ENCODE results near the gene GDPD3. TPM values are rescaled to one million over a fixed set of nuclear protein-coding genes. Genes with fewer than 3 reads are reported as not detected.

GDPD3 gene
- total RNA-seq, 2 donors from 2014 or later, result 1.7 TPM; not detected in 1

GRCh38 chr16:30078744-30079143 is 34.6 kb downstream of the GDPD3 start:
- no peak overlapping the region for H3K27ac ChIP-seq
- H3K36me3 ChIP-seq, result peaks cover 44% of the 10 kb centered on the region
- H3K4me1 ChIP-seq, result peaks cover 0 to 36% of the 10 kb centered on the region in 2 donors

GRCh38 chr16:30077656-30078055 is 35.7 kb downstream of the GDPD3 start:
- H3K27me3 ChIP-seq, result no peaks in the 10 kb centered on the region
- no peak overlapping the region for H3K4me3 ChIP-seq
- no peaks in the 10 kb centered on the region for H3K9me3 ChIP-seq
- H3K36me3 ChIP-seq, result peaks cover 39% of the 10 kb centered on the region
- H3K27ac ChIP-seq, result no peak overlapping the region
- H3K4me1 ChIP-seq, result peaks cover 0 to 36% of the 10 kb centered on the region in 2 donors
- TF ChIP-seq, protein P1, sequence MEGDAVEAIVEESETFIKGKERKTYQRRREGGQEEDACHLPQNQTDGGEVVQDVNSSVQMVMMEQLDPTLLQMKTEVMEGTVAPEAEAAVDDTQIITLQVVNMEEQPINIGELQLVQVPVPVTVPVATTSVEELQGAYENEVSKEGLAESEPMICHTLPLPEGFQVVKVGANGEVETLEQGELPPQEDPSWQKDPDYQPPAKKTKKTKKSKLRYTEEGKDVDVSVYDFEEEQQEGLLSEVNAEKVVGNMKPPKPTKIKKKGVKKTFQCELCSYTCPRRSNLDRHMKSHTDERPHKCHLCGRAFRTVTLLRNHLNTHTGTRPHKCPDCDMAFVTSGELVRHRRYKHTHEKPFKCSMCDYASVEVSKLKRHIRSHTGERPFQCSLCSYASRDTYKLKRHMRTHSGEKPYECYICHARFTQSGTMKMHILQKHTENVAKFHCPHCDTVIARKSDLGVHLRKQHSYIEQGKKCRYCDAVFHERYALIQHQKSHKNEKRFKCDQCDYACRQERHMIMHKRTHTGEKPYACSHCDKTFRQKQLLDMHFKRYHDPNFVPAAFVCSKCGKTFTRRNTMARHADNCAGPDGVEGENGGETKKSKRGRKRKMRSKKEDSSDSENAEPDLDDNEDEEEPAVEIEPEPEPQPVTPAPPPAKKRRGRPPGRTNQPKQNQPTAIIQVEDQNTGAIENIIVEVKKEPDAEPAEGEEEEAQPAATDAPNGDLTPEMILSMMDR (IDR thresholded peaks at IDR 0.05), result no peak
- no peak for DNase-seq (ENCODE audit: low spot score)

More at GRCh38 chr16:30078744-30079143, 34.6 kb downstream of the GDPD3 start:
- Histone ChIP-seq H3K4me3 (no peak overlapping the region), H3K27me3 (no peaks in the 10 kb centered on the region), H3K9me3 (no peaks in the 10 kb centered on the region)
- no peak for DNase-seq (ENCODE audit: low spot score)
- TF ChIP-seq, protein P1 (IDR thresholded peaks at IDR 0.05), result no peak

GRCh38 chr16:30076276-30076791 is 37.0 kb downstream of the GDPD3 start:
- TF ChIP-seq, protein P1 (IDR thresholded peaks at IDR 0.05), result no peak
- Histone ChIP-seq H3K27me3 (no peaks in the 10 kb centered on the region), H3K27ac (peak overlapping the region; percentile 92 to 93), H3K36me3 (peaks cover 40% of the 10 kb centered on the region), H3K4me1 (peaks cover 0 to 36% of the 10 kb centered on the region in 2 donors), H3K4me3 (peak overlapping the region; percentile 96 to 97), H3K9me3 (no peaks in the 10 kb centered on the region)
- no peak for DNase-seq (ENCODE audit: low spot score)

GRCh38 chr16:30075503-30076275 is 37.6 kb downstream of the GDPD3 start, which contains the start of gene PPP4C:
Gene PPP4C (plus strand): TSS chr16:30075994. CDS start chr16:30076378, 384 bp downstream.
- Histone ChIP-seq H3K27ac (peak within 1 kb of the TSS; percentile 92 to 93), H3K9me3 (no peaks in the 10 kb centered on the region), H3K27me3 (no peaks in the 10 kb centered on the region), H3K4me3 (peak within 1 kb of the TSS; percentile 96 to 97), H3K36me3 (peaks cover 40% of the 10 kb centered on the region), H3K4me1 (peaks cover 0 to 43% of the 10 kb centered on the region in 2 donors)
- peak; percentile 92 for DNase-seq (ENCODE audit: low spot score)
- TF ChIP-seq, protein P1 (IDR thresholded peaks at IDR 0.05), result peak in 1 of 2 donors; percentile 4

- no peaks in the 10 kb centered on the region for H3K9me3 ChIP-seq
- H3K27me3 ChIP-seq, result no peaks in the 10 kb centered on the region
- peaks cover 0 to 58% of the 10 kb centered on the region in 2 donors for H3K4me1 ChIP-seq
- TF ChIP-seq, protein P1 (IDR thresholded peaks at IDR 0.05), result no peak
- peaks cover 71% of the 10 kb centered on the region for H3K36me3 ChIP-seq
- peak overlapping the region; percentile 71 to 96 for H3K27ac ChIP-seq
- no peak overlapping the region for H3K4me3 ChIP-seq
- no peak for DNase-seq (ENCODE audit: low spot score)
Measured at GRCh38 chr16:30070490-30070889, 42.8 kb downstream of the GDPD3 start.
